ACC112 (cell line): Measurements from ENCODE around the gene GNPDA2.

Experiments
- H2AFZ ChIP-seq: fragments of 200-600 bp; sonication (generic); one replicate; pipeline ENCODE4 v1.6.0; 2017; ENCODE audit warnings: antibody characterized with exemption, low read length; ENCODE audit not compliant: unreplicated experiment
- H3K27ac ChIP-seq: fragments of 200-600 bp; sonication (generic); 2 replicates; pipeline ENCODE4 v1.5.1; 2014; ENCODE audit warnings: low read depth, mild to moderate bottlenecking, antibody characterized with exemption, low read length, moderate library complexity
- H3K27me3 ChIP-seq: fragments of 200-600 bp; sonication (generic); 2 replicates; pipeline ENCODE4 v1.6.1; 2014; ENCODE audit warnings: mild to moderate bottlenecking, antibody characterized with exemption, low read length, moderate library complexity, mixed read lengths; ENCODE audit not compliant: insufficient read depth
- H3K36me3 ChIP-seq: fragments of 200-600 bp; sonication (generic); 2 replicates; pipeline ENCODE4 v1.6.1; 2016; ENCODE audit warnings: mild to moderate bottlenecking, antibody characterized with exemption, low read length, moderate library complexity, mixed read lengths; ENCODE audit not compliant: insufficient read depth
- H3K4me1 ChIP-seq: fragments of 200-600 bp; sonication (generic); one replicate; pipeline ENCODE4 v1.6.1; 2016; ENCODE audit warnings: low read length, mixed read lengths; ENCODE audit not compliant: insufficient read depth, unreplicated experiment, control insufficient read depth
- H3K4me3 ChIP-seq: fragments of 200-600 bp; sonication (generic); 2 replicates; pipeline ENCODE4 v1.5.1; 2014; ENCODE audit warnings: mild to moderate bottlenecking, low read depth, low read length
- H3K79me2 ChIP-seq: fragments of 200-600 bp; sonication (generic); one replicate; pipeline ENCODE4 v1.6.0; 2016; ENCODE audit warnings: low read length; ENCODE audit not compliant: control insufficient read depth, unreplicated experiment, insufficient read depth

Gene GNPDA2

GRCh38 chr4:44662623-44663005 lies 63.7 kb downstream of the GNPDA2 start:
- Histone ChIP-seq H3K27ac (no peak overlapping the region), H2AFZ (no peak overlapping the region), H3K36me3 (no peaks in the 10 kb centered on the region), H3K27me3 (peaks cover 6% of the 10 kb centered on the region; the same call in 1 of the 2 replicates), H3K4me3 (no peak overlapping the region), H3K79me2 (no peaks in the 10 kb centered on the region), H3K4me1 (no peaks in the 10 kb centered on the region)

- Histone ChIP-seq H3K4me3 (no peak overlapping the region), H3K4me1 (no peaks in the 10 kb centered on the region), H3K79me2 (no peaks in the 10 kb centered on the region), H2AFZ (no peak overlapping the region), H3K27ac (no peak overlapping the region), H3K36me3 (no peaks in the 10 kb centered on the region), H3K27me3 (peaks cover 6% of the 10 kb centered on the region; the same call in 1 of the 2 replicates)
Observed at GRCh38 chr4:44661940-44662622, 64.3 kb downstream of the GNPDA2 start.

GRCh38 chr4:44660396-44660795 lies 66.0 kb downstream of the GNPDA2 start:
- no peaks in the 10 kb centered on the region for H3K4me1 ChIP-seq
- H2AFZ ChIP-seq = no peak overlapping the region
- no peaks in the 10 kb centered on the region for H3K79me2 ChIP-seq
- no peak overlapping the region for H3K27ac ChIP-seq
- no peak overlapping the region for H3K4me3 ChIP-seq
- H3K36me3 ChIP-seq = no peaks in the 10 kb centered on the region
- peaks cover 10% of the 10 kb centered on the region for H3K27me3 ChIP-seq

GRCh38 chr4:44652002-44652401 lies 74.4 kb downstream of the GNPDA2 start:
- Histone ChIP-seq H3K27ac (no peak overlapping the region), H3K27me3 (peaks cover 44% of the 10 kb centered on the region), H3K36me3 (no peaks in the 10 kb centered on the region), H3K4me3 (no peak overlapping the region), H2AFZ (no peak overlapping the region), H3K79me2 (no peaks in the 10 kb centered on the region), H3K4me1 (no peaks in the 10 kb centered on the region)
